GM12878 (cell line): Measurements from ENCODE around the gene INTS7.

Source experiments
- CTCF ChIP-seq, 3 experiments: IDR thresholded peaks in 2 of 3; conservative IDR thresholded peaks in 1 of 3; 2 replicates each; pipeline ENCODE4 v1.5.1; 2011; ENCODE audit warnings: low read depth in 3 of 3, low read length in 3 of 3, mild to moderate bottlenecking in 3 of 3, control low read depth in 2 of 3, moderate library complexity in 2 of 3, inconsistent platforms in 1 of 3, mixed read lengths in 1 of 3; ENCODE audit not compliant: control insufficient read depth in 2 of 3, insufficient read depth in 1 of 3; ENCODE audit errors: extremely low read depth in 1 of 3
- FOS ChIP-seq: IDR thresholded peaks from 3 replicates; pipeline ENCODE4 v1.6.1; 2011; ENCODE audit warnings: borderline replicate concordance; ENCODE audit not compliant: insufficient read length; ENCODE audit errors: extremely low read depth
- FOXM1 ChIP-seq: IDR thresholded peaks from 2 replicates; pipeline ENCODE4 v1.6.1; 2012; ENCODE audit warnings: low read depth, mild to moderate bottlenecking, inconsistent platforms, low read length, moderate library complexity
- MAX ChIP-seq: IDR thresholded peaks from 2 replicates; pipeline ENCODE4 v1.6.1; 2012; ENCODE audit warnings: low read depth, low read length, improper control_type of control experiment
- POLR2AphosphoS5 ChIP-seq: IDR thresholded peaks from 2 replicates; pipeline ENCODE4 v1.6.1; 2011; ENCODE audit warnings: mild to moderate bottlenecking, low read length, inconsistent platforms
- YY1 ChIP-seq: IDR thresholded peaks from 2 replicates; pipeline ENCODE4 v1.6.1; 2011; ENCODE audit warnings: low read depth, mild to moderate bottlenecking, low read length

GRCh38 chr1:211902624-211903291 lies 132.6 kb downstream of the INTS7 start:
- TF ChIP-seq FOS (no peak), CTCF (IDR thresholded peaks at IDR 0.05 in 2 of 3, conservative IDR thresholded peaks at IDR 0.05 in 1 of 3; ENCODE audit: control insufficient read depth in 2 of 3, extremely low read depth in 1 of 3, insufficient read depth in 1 of 3, low read depth in 3 of 3, low read length in 3 of 3) (no peak), POLR2AphosphoS5 (no peak), YY1 (no peak), FOXM1 (no peak), MAX (no peak)
